Ureter (tissue), 1 donor: ENCODE measurements around the gene OR5K1. TPM values are rescaled to one million over a fixed set of nuclear protein-coding genes. Genes with fewer than 3 reads are reported as not detected.

Source experiments
- DNase-seq: peaks from one replicate; pipeline ENCODE4 v3.0.0-alpha.2; 2020; ENCODE audit warnings: low spot score
- total RNA-seq: library from RNA; stranded (reverse); gene quantifications from one replicate; pipeline ENCODE4 v1.2.4, GENCODE V29; 2023
- donor health status: DM: yes; HTN: yes; CAD: no.

Gene OR5K1
- total RNA-seq, 1 donor from 2014 or later = not detected

DNA sequence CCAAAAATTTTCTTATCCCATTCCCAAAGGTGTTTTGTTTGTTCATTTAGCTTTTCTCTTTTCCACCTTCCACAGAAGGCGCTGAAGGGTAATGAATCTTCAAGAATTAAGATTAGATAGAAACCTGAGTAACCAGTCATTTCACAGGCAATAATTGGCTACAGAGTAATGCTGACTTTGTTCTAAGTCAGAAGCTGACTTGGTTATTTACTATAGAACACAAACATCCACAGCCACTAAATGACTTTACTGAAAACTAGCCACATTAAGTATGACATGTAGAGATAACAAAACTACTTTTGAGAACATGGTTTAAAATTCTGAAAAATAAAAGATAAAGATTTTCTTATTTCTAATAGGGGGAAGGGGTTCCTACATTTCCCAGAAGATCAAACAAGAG, 51.9 kb downstream of the OR5K1 start:
- no peak for DNase-seq

DNA sequence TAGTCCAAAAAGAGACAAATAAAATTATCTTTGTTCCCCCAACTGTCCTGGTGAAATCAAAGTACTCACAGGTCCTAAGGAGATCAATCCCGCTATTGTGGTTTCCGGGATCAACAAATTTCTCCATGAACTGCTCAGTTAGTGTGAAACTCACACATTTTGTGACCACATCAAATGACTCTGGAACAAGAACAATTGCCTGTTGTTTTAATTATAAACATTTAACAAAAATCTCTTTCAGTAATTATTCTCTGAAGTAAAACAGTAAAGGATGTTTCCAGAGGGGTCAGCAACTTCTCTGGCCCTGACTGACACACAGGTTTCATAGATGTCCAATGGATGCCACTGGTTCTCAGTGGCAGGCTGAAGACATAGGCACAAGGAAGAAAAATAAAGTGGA, 55.8 kb downstream of the OR5K1 start:
- DNase-seq = no peak

DNA sequence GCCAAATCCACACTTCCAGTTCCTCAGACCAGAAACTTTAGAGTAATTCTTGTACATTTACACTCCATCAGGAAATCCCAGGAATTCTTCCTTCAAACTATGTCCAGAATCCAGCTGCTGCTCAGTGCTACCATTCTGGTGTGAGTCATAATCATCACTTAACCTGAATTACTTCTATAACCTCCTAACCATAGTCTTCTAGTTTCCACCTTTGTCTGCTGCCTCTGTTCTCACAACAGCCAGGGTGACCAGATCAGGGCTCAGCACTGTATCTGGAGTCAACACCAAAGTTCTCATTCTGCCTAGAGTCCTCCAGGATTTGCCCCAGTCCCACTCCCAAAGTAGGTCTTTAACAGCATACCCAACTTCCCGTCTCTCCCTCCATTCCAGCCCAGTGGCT, 56.4 kb downstream of the OR5K1 start:
- no peak for DNase-seq

GRCh38 chr3:98521897-98522543, 59.0 kb downstream of the OR5K1 start:
- peak; percentile 58 for DNase-seq

Other genes with a start within 250 kb of the OR5K1 start
- gene OR5H6, start 199.0 kb upstream of the OR5K1 start, total RNA-seq = not detected
- not detected for gene OR5H2, start 180.7 kb upstream of the OR5K1 start, total RNA-seq
- gene OR5K4, start 109.3 kb upstream of the OR5K1 start, total RNA-seq = not detected
- gene OR5K3, start 72.5 kb upstream of the OR5K1 start, total RNA-seq = not detected
- not detected for gene OR5K2, start 34.5 kb downstream of the OR5K1 start, total RNA-seq
- gene CLDND1, start 59.7 kb downstream of the OR5K1 start, total RNA-seq = 90.2 TPM
- 4.0 TPM for gene GPR15, start 68.8 kb downstream of the OR5K1 start, total RNA-seq
- 17.5 TPM for gene CPOX, start 130.4 kb downstream of the OR5K1 start, total RNA-seq